ENCODE measurements around the gene SMIM13. TPM values are rescaled to one million over a fixed set of nuclear protein-coding genes. Genes with fewer than 3 reads are reported as not detected.

Gene SMIM13
- total RNA-seq, 4 donors from 2014 or later: 5.7 to 33.8 (median 6.7) TPM

- TF ChIP-seq CTCF (IDR thresholded peaks at IDR 0.05): no peak
- no peak for TF ChIP-seq EP300 (IDR thresholded peaks at IDR 0.05; ENCODE audit: low read depth)
- no peak for TF ChIP-seq POLR2A (IDR thresholded peaks at IDR 0.05)
- no peak for TF ChIP-seq POLR2AphosphoS5 (IDR thresholded peaks at IDR 0.05)
- no peaks in the 10 kb centered on the region for H3K4me1 ChIP-seq
- DNase-seq: no peak
- in situ Hi-C loops (cut with MboI; ENCODE audit: low pct_ligation_motif_present in 1 of 4, low pct_unique_long_range_greater_than_20kb in 1 of 4, low sequenced_read_pairs in 3 of 4): no loop called here
- 95 to 100% methylated on average over 6 of the region's 6 CpGs for WGBS, 2 donors (ENCODE audit: low coverage in 1 of 2)
- no peak overlapping the region for H3K27ac ChIP-seq
- H3K36me3 ChIP-seq: peaks cover 0 to 11% (median 0%) of the 10 kb centered on the region in 4 donors
- H3K9me3 ChIP-seq: no peaks in the 10 kb centered on the region
- no peaks in the 10 kb centered on the region for H3K27me3 ChIP-seq
- no peak overlapping the region for H3K4me3 ChIP-seq
- intact Hi-C loops (cut with DNase I; ENCODE audit: low total_unique reads): no loop called here
These were observed 38.7 kb downstream of the SMIM13 start for GRCh38 chr6:11132194-11132888.

- Histone ChIP-seq H3K36me3 (peaks cover 0 to 11% (median 0%) of the 10 kb centered on the region in 4 donors), H3K27ac (no peak overlapping the region), H3K9me3 (no peaks in the 10 kb centered on the region), H3K4me3 (no peak overlapping the region), H3K4me1 (no peaks in the 10 kb centered on the region), H3K27me3 (no peaks in the 10 kb centered on the region)
- in situ Hi-C loops (cut with MboI; ENCODE audit: low pct_ligation_motif_present in 1 of 4, low pct_unique_long_range_greater_than_20kb in 1 of 4, low sequenced_read_pairs in 3 of 4) (no loop called here), intact Hi-C loops (cut with DNase I; ENCODE audit: low total_unique reads) (no loop called here)
- WGBS, 2 donors (ENCODE audit: low coverage in 1 of 2): 86 to 89% methylated on average over 5 of the region's 5 CpGs
- TF ChIP-seq EP300 (IDR thresholded peaks at IDR 0.05; ENCODE audit: low read depth) (no peak), CTCF (IDR thresholded peaks at IDR 0.05) (no peak), POLR2A (IDR thresholded peaks at IDR 0.05) (no peak), POLR2AphosphoS5 (IDR thresholded peaks at IDR 0.05) (no peak)
- DNase-seq: no peak
These were observed 39.6 kb downstream of the SMIM13 start for GRCh38 chr6:11133281-11133680.

- intact Hi-C loops (cut with DNase I; ENCODE audit: low total_unique reads) (no loop called here), in situ Hi-C loops (cut with MboI; ENCODE audit: low pct_ligation_motif_present in 1 of 4, low pct_unique_long_range_greater_than_20kb in 1 of 4, low sequenced_read_pairs in 3 of 4) (no loop called here)
- Histone ChIP-seq H3K9me3 (no peaks in the 10 kb centered on the region), H3K27me3 (no peaks in the 10 kb centered on the region), H3K4me1 (no peaks in the 10 kb centered on the region), H3K36me3 (peaks cover 0 to 11% (median 0%) of the 10 kb centered on the region in 4 donors), H3K27ac (no peak overlapping the region), H3K4me3 (no peak overlapping the region)
- no peak for DNase-seq
- TF ChIP-seq POLR2AphosphoS5 (IDR thresholded peaks at IDR 0.05): no peak
- TF ChIP-seq EP300 (IDR thresholded peaks at IDR 0.05; ENCODE audit: low read depth): no peak
- no peak for TF ChIP-seq CTCF (IDR thresholded peaks at IDR 0.05)
- no peak for TF ChIP-seq POLR2A (IDR thresholded peaks at IDR 0.05)
These were observed 43.2 kb downstream of the SMIM13 start for GRCh38 chr6:11136809-11137208.

GRCh38 chr6:11139051-11139960 is 45.7 kb downstream of the SMIM13 start:
- intact Hi-C loops (cut with DNase I; ENCODE audit: low total_unique reads) (no loop called here), in situ Hi-C loops (cut with MboI; ENCODE audit: low pct_ligation_motif_present in 1 of 4, low pct_unique_long_range_greater_than_20kb in 1 of 4, low sequenced_read_pairs in 3 of 4) (no loop called here)
- Histone ChIP-seq H3K4me1 (peaks cover 0 to 2% (median 0%) of the 10 kb centered on the region in 4 donors), H3K36me3 (peaks cover 0 to 11% (median 0%) of the 10 kb centered on the region in 4 donors), H3K9me3 (no peaks in the 10 kb centered on the region), H3K27ac (no peak overlapping the region), H3K27me3 (no peaks in the 10 kb centered on the region), H3K4me3 (no peak overlapping the region)
- no peak for DNase-seq
- TF ChIP-seq CTCF (IDR thresholded peaks at IDR 0.05) (no peak), EP300 (IDR thresholded peaks at IDR 0.05; ENCODE audit: low read depth) (no peak), POLR2A (IDR thresholded peaks at IDR 0.05) (no peak), POLR2AphosphoS5 (IDR thresholded peaks at IDR 0.05) (no peak)
- 83 to 90% methylated on average over 3 of the region's 3 CpGs for WGBS, 2 donors (ENCODE audit: low coverage in 1 of 2)

Data from transverse colon (tissue), 4 donors.